H1 (cell line): ENCODE measurements around the gene SYNPR. TPM values are rescaled to one million over a fixed set of nuclear protein-coding genes. Genes with fewer than 3 reads are reported as not detected.

Source experiments
- CTCF ChIA-PET: fragments of 300-600 bp; sonication (Branson Sonifier 250); formaldehyde crosslinking; loops from one replicate; lab custom pipeline; 2021; ENCODE audit not compliant: partially characterized antibody; lab: Charles Lee
- POLR2A ChIA-PET: fragments of 300-600 bp; sonication (Branson Sonifier 250); formaldehyde crosslinking; loops from one replicate; lab custom pipeline; 2021; ENCODE audit warnings: inconsistent platforms; ENCODE audit not compliant: partially characterized antibody; lab: Charles Lee
- DNase-seq, 2 experiments: peaks; one replicate each; pipeline versions ENCODE4 v3.0.0 to v3.0.0-alpha.2; 2010 to 2022; ENCODE audit warnings: low spot score in 2 of 2, low read depth in 1 of 2, mixed read lengths in 1 of 2
- FAIRE-seq: peaks from 2 replicates; lab custom pipeline; 2011; peaks lifted over from hg19 to GRCh38; lab: Jason Lieb, UNC
- H2AFZ ChIP-seq: 2 replicates; pipeline ENCODE4 v1.8.1; 2012; ENCODE audit warnings: low read length, inconsistent platforms
- H2AK5ac ChIP-seq: 2 replicates; pipeline ENCODE4 v1.6.1; 2013; ENCODE audit warnings: low read depth, low read length
- H2BK120ac ChIP-seq: replicated peaks from 2 replicates; pipeline ENCODE3; 2013; ENCODE audit warnings: low read depth, low read length, inconsistent platforms
- H2BK12ac ChIP-seq: 2 replicates; pipeline ENCODE4 v1.6.1; 2013; ENCODE audit warnings: low read depth, low read length
- H2BK15ac ChIP-seq: 2 replicates; pipeline ENCODE4 v1.6.1; 2013; ENCODE audit warnings: low read length
- H2BK20ac ChIP-seq: 2 replicates; pipeline ENCODE4 v1.6.1; 2013; ENCODE audit warnings: low read length
- H2BK5ac ChIP-seq: 2 replicates; pipeline ENCODE4 v1.6.1; 2013; ENCODE audit warnings: low read depth, low read length
- H3K14ac ChIP-seq: 2 replicates; pipeline ENCODE4 v1.6.1; 2013; ENCODE audit warnings: inconsistent platforms; ENCODE audit not compliant: insufficient read length
- H3K18ac ChIP-seq: 2 replicates; pipeline ENCODE4 v1.6.1; 2013; ENCODE audit warnings: low read length; ENCODE audit errors: extremely low read depth
- H3K23ac ChIP-seq: 2 replicates; pipeline ENCODE4 v1.6.1; 2013; ENCODE audit warnings: inconsistent platforms; ENCODE audit not compliant: insufficient read length
- H3K23me2 ChIP-seq: 2 replicates; pipeline ENCODE4 v1.6.1; 2013; ENCODE audit warnings: low read depth, low read length
- H3K27ac ChIP-seq: 2 replicates; pipeline ENCODE4 v1.6.1; 2011; ENCODE audit warnings: low read depth, low read length, inconsistent platforms
- H3K27me3 ChIP-seq, 4 experiments: replicated peaks in 1 of 4; 1 replicate in 1 of 4; 2 replicates in 3 of 4; pipeline versions ENCODE4 v1.6.1 to v1.8.1; 2011 to 2013; ENCODE audit warnings: low read length in 3 of 4, mild to moderate bottlenecking in 3 of 4, inconsistent platforms in 2 of 4, mixed read lengths in 2 of 4, moderate library complexity in 1 of 4; ENCODE audit not compliant: control insufficient read depth in 3 of 4, insufficient read depth in 3 of 4; ENCODE audit errors: extremely low read depth in 1 of 4
- H3K36me3 ChIP-seq, 4 experiments: 2 replicates each; pipeline versions ENCODE4 v1.6.1 to v1.8.1; 2011 to 2013; ENCODE audit warnings: mild to moderate bottlenecking in 4 of 4, low read length in 3 of 4, moderate library complexity in 2 of 4, control low read depth in 1 of 4, inconsistent platforms in 1 of 4; ENCODE audit not compliant: insufficient read depth in 4 of 4, control insufficient read depth in 2 of 4
- H3K4ac ChIP-seq: replicated peaks from 2 replicates; pipeline ENCODE3; 2013; ENCODE audit warnings: low read length, low read depth, mixed read lengths, inconsistent platforms; ENCODE audit not compliant: insufficient read length
- H3K4me1 ChIP-seq, 4 experiments: replicated peaks in 1 of 4; 1 replicate in 1 of 4; 2 replicates in 3 of 4; pipeline versions ENCODE4 v1.6.1 to v1.8.1; 2011 to 2013; ENCODE audit warnings: low read length in 3 of 4, inconsistent platforms in 2 of 4, mixed read lengths in 1 of 4; ENCODE audit not compliant: insufficient read depth in 4 of 4, control insufficient read depth in 3 of 4
- H3K4me2 ChIP-seq, 2 experiments: 2 replicates each; pipeline versions ENCODE4 v1.6.1 to v1.8.1; 2011 to 2013; ENCODE audit warnings: low read depth in 2 of 2, low read length in 2 of 2, control low read depth in 1 of 2, inconsistent platforms in 1 of 2, mild to moderate bottlenecking in 1 of 2; ENCODE audit not compliant: insufficient read depth in 1 of 2
- H3K4me3 ChIP-seq, 4 experiments: fragments of 200-600, 300-600 bp in 1 of 4; sonication (generic), shearing (Covaris generic), sonication (Bioruptor Twin) in 1 of 4; 2 replicates each; pipeline versions ENCODE4 v1.5.1 to v1.8.1; 2011 to 2016; ENCODE audit warnings: low read length in 4 of 4, low read depth in 3 of 4, control low read depth in 2 of 4, inconsistent platforms in 2 of 4, mild to moderate bottlenecking in 2 of 4, mixed read lengths in 1 of 4, moderate library complexity in 1 of 4; ENCODE audit not compliant: insufficient read depth in 2 of 4; ENCODE audit errors: extremely low read depth in 1 of 4
- H3K56ac ChIP-seq: replicated peaks from 2 replicates; pipeline ENCODE3; 2013; ENCODE audit warnings: low read depth, mild to moderate bottlenecking, mixed read lengths, low read length, inconsistent platforms; ENCODE audit not compliant: insufficient read length
- H3K79me1 ChIP-seq: 2 replicates; pipeline ENCODE4 v1.6.1; 2013; ENCODE audit warnings: low read depth, low read length, control low read depth
- H3K79me2 ChIP-seq, 2 experiments: 2 replicates each; pipeline versions ENCODE4 v1.6.1 to v1.8.1; 2012 to 2013; ENCODE audit warnings: low read length in 2 of 2, mild to moderate bottlenecking in 2 of 2, inconsistent platforms in 1 of 2; ENCODE audit not compliant: insufficient read depth in 2 of 2, control insufficient read depth in 1 of 2
- H3K9ac ChIP-seq, 4 experiments: replicated peaks in 1 of 4; 1 replicate in 1 of 4; 2 replicates in 3 of 4; pipeline versions ENCODE4 v1.6.1 to v1.8.1; 2011 to 2013; ENCODE audit warnings: low read depth in 3 of 4, low read length in 3 of 4, control low read depth in 2 of 4, mild to moderate bottlenecking in 2 of 4, moderate library complexity in 2 of 4, inconsistent platforms in 1 of 4; ENCODE audit errors: extremely low read depth in 1 of 4
- H3K9me3 ChIP-seq, 2 experiments: 2 replicates each; pipeline versions ENCODE4 v1.6.1 to v1.8.1; 2012 to 2013; ENCODE audit warnings: mild to moderate bottlenecking in 2 of 2, moderate library complexity in 2 of 2, control low read depth in 1 of 2, inconsistent platforms in 1 of 2, low read depth in 1 of 2, low read length in 1 of 2, mixed read lengths in 1 of 2; ENCODE audit not compliant: insufficient read depth in 2 of 2
- H4K20me1 ChIP-seq, 2 experiments: replicated peaks in 1 of 2; 2 replicates each; pipeline versions ENCODE3 to v1.8.1; 2011 to 2013; ENCODE audit warnings: inconsistent platforms in 2 of 2, low read length in 2 of 2, mild to moderate bottlenecking in 1 of 2; ENCODE audit not compliant: insufficient read depth in 2 of 2, control insufficient read depth in 1 of 2
- H4K5ac ChIP-seq: 2 replicates; pipeline ENCODE4 v1.6.1; 2013; ENCODE audit warnings: low read length, low read depth, mixed read lengths, inconsistent platforms; ENCODE audit not compliant: insufficient read length
- H4K8ac ChIP-seq: 2 replicates; pipeline ENCODE4 v1.8.0; 2013; ENCODE audit warnings: mild to moderate bottlenecking, moderate library complexity, low read length, inconsistent platforms; ENCODE audit not compliant: insufficient read depth; ENCODE audit errors: extremely low read depth
- H4K91ac ChIP-seq: replicated peaks from 2 replicates; pipeline ENCODE3; 2013; ENCODE audit warnings: low read length, mixed read lengths, inconsistent platforms; ENCODE audit not compliant: insufficient read length
- CBX5 ChIP-seq: fragments of 300-800, 300-1000 bp; sonication (generic); IDR thresholded peaks from 2 replicates; pipeline ENCODE4 v1.7.1; 2016; ENCODE audit warnings: antibody characterized with exemption, low read length, low read depth
- JUN ChIP-seq: IDR thresholded peaks from 2 replicates; pipeline ENCODE4 v1.6.1; 2011; ENCODE audit warnings: low read depth, mild to moderate bottlenecking, improper control_type of control experiment, low read length
- KDM1A ChIP-seq: fragments of 200-600, 300-600 bp; sonication (generic); IDR thresholded peaks from 2 replicates; pipeline ENCODE4 v1.7.1; 2016; ENCODE audit warnings: mild to moderate bottlenecking, low read length, borderline replicate concordance
- KDM4A ChIP-seq: IDR thresholded peaks from one replicate; pipeline ENCODE4 v1.7.1; 2012; ENCODE audit warnings: low read depth, mild to moderate bottlenecking, moderate library complexity, low read length, inconsistent platforms; ENCODE audit not compliant: severe bottlenecking
- RNF2 ChIP-seq: fragments of 200-900, 300-1000 bp; sonication (generic); IDR thresholded peaks from 2 replicates; pipeline ENCODE4 v1.7.1; 2016; ENCODE audit warnings: borderline replicate concordance, low read depth, mild to moderate bottlenecking, antibody characterized with exemption, low read length; ENCODE audit not compliant: poor library complexity, severe bottlenecking; ENCODE audit errors: missing control alignments
- RXRA ChIP-seq: IDR thresholded peaks from 2 replicates; pipeline ENCODE4 v1.6.1; 2011; ENCODE audit warnings: low read depth, mild to moderate bottlenecking, low read length, moderate library complexity; ENCODE audit not compliant: insufficient read depth
- SAP30 ChIP-seq: fragments of 300-600 bp; sonication (generic); IDR thresholded peaks from 2 replicates; pipeline ENCODE4 v1.7.1; 2012; ENCODE audit warnings: low read length, moderate library complexity, mild to moderate bottlenecking, inconsistent platforms; ENCODE audit not compliant: insufficient read depth, insufficient replicate concordance
- SIRT6 ChIP-seq: IDR thresholded peaks from one replicate; pipeline ENCODE4 v1.7.1; 2012; ENCODE audit warnings: low read length, inconsistent platforms
- TBP ChIP-seq: IDR thresholded peaks from 2 replicates; pipeline ENCODE4 v1.6.1; 2011; ENCODE audit warnings: low read depth, low read length, improper control_type of control experiment
- WGBS, 2 experiments: shearing (Covaris generic) in 1 of 2; methylation state at CpG; one replicate each; pipeline versions ENCODE4 v1.1.6 to v1.1.7; 2013 to 2015; ENCODE audit warnings: low lambda C conversion rate in 2 of 2, mixed read lengths in 2 of 2, inconsistent platforms in 1 of 2, low coverage in 1 of 2, missing lambda C conversion rate in 1 of 2; ENCODE audit not compliant: insufficient replicate concordance in 2 of 2, insufficient coverage in 1 of 2, insufficient read length in 1 of 2; ENCODE audit errors: extremely low coverage in 1 of 2, missing lambda C conversion rate in 1 of 2; 5-methylcytosine and 5-hydroxymethylcytosine counted together
- polyA plus RNA-seq, 7 experiments: library from polyadenylated mRNA; depleted of rRNA in 3 of 7; stranded (reverse) in 5 of 7; unstranded in 2 of 7; fragments of >200 nt in 5 of 7; fragments of 200-250 nt in 2 of 7; gene quantifications; 1 replicate in 5 of 7; 2 replicates in 1 of 7; 4 replicates in 1 of 7; pipeline versions ENCODE4 v1.2.1 to v1.2.3, GENCODE V29; 2011 to 2013; ENCODE audit warnings: missing spikeins in 2 of 7, mixed read lengths in 2 of 7
- total RNA-seq: library from RNA; stranded (reverse); fragmentation: NEBNext Ultra II Directional; extraction: Animal tissue kit (Norgen Biotek cat#: 25700); gene quantifications from 2 replicates; pipeline ENCODE4 v1.2.1, GENCODE V29; 2021

SYNPR gene
- total and polyA plus RNA-seq, 2 of the 8 experiments (the other 6 are each of a cell fraction or from before 2014, with no cell fraction given), result 0.39 to 0.99 TPM

- TF ChIP-seq CBX5 (no peak), RXRA (no peak), RNF2 (no peak), KDM1A (no peak), SAP30 (no peak), SIRT6 (no peak), TBP (no peak), JUN (no peak), KDM4A (no peak)
- H3K56ac ChIP-seq, result no peak overlapping the region
- H3K79me2 ChIP-seq, result no peaks in the 10 kb centered on the region
- no peak overlapping the region for H4K91ac ChIP-seq
- H2AFZ ChIP-seq, result no peak overlapping the region
- H4K8ac ChIP-seq, result no peak overlapping the region
- H2BK5ac ChIP-seq, result no peak overlapping the region
- H3K18ac ChIP-seq, result no peak overlapping the region
- no peak overlapping the region for H2BK15ac ChIP-seq
- no peaks in the 10 kb centered on the region for H3K79me1 ChIP-seq
- H2AK5ac ChIP-seq, result no peak overlapping the region
- no peaks in the 10 kb centered on the region for H3K23me2 ChIP-seq
- no peak overlapping the region for H3K4me3 ChIP-seq
- H3K14ac ChIP-seq, result no peak overlapping the region
- H3K36me3 ChIP-seq, result no peaks in the 10 kb centered on the region; a peak in 1 of 8 replicates
- FAIRE-seq (no peak), DNase-seq (no peak)
- H3K4me1 ChIP-seq, result peaks cover 0 to 4% (median under 1%) of the 10 kb centered on the region in 4 experiments; a peak in 1 of 7 replicates
- H4K20me1 ChIP-seq, result no peaks in the 10 kb centered on the region
- H3K4ac ChIP-seq, result no peak overlapping the region
- H3K23ac ChIP-seq, result no peak overlapping the region
- CTCF ChIA-PET, result interaction anchor here (0.7 to 4.9 kb wide), 5 partner anchors 10 to 268 kb away, joined by 3 to 16 read pairs (median 4); no protein-coding TSS in a partner anchor
- no peak overlapping the region for H3K9ac ChIP-seq
- no peak overlapping the region for H3K27ac ChIP-seq
- POLR2A ChIA-PET, result no interaction called here
- H2BK20ac ChIP-seq, result no peak overlapping the region
- no peak overlapping the region for H2BK120ac ChIP-seq
- H3K4me2 ChIP-seq, result no peak overlapping the region
- no peaks in the 10 kb centered on the region for H3K9me3 ChIP-seq
- no peaks in the 10 kb centered on the region for H3K27me3 ChIP-seq
- no peak overlapping the region for H4K5ac ChIP-seq
- no peak overlapping the region for H2BK12ac ChIP-seq
- WGBS, 2 experiments, result 92% methylated on average over 4 of the region's 4 CpGs; no CpG with 5 or more reads in 1 of the 2 experiments
These were observed 339.3 kb downstream of the SYNPR start for GRCh38 chr3:63617391-63617790.
